DOHH2 (cell line): ENCODE measurements around the gene ZNF396.

Source experiments
- H3F3A ChIP-seq: fragments of 200-600 bp; sonication (generic), shearing (Covaris generic); 2 replicates; pipeline ENCODE4 v1.6.0; 2016; ENCODE audit warnings: antibody characterized with exemption, mild to moderate bottlenecking; ENCODE audit not compliant: control insufficient read depth, insufficient read depth
- H3K27ac ChIP-seq: fragments of 200-600 bp; sonication (generic); 2 replicates; pipeline ENCODE4 v1.5.1; 2014; ENCODE audit warnings: low read depth, mild to moderate bottlenecking, low read length, moderate library complexity
- H3K27me3 ChIP-seq: fragments of 200-600 bp; sonication (generic); 2 replicates; pipeline ENCODE4 v1.6.1; 2014; ENCODE audit warnings: mild to moderate bottlenecking, low read length, mixed read lengths; ENCODE audit not compliant: control insufficient read depth
- H3K36me3 ChIP-seq: fragments of 200-600 bp; sonication (generic); 2 replicates; pipeline ENCODE4 v1.6.1; 2014; ENCODE audit warnings: mild to moderate bottlenecking, low read length, moderate library complexity, mixed read lengths; ENCODE audit not compliant: control insufficient read depth
- H3K4me1 ChIP-seq: fragments of 200-600 bp; sonication (generic); 2 replicates; pipeline ENCODE4 v1.6.1; 2014; ENCODE audit warnings: mild to moderate bottlenecking, low read length, mixed read lengths; ENCODE audit not compliant: control insufficient read depth
- H3K4me2 ChIP-seq: fragments of 200-600 bp; sonication (generic); 2 replicates; pipeline ENCODE4 v1.6.0; 2014; ENCODE audit warnings: mild to moderate bottlenecking, low read length, moderate library complexity
- H3K4me3 ChIP-seq: fragments of 200-600 bp; sonication (generic); 2 replicates; pipeline ENCODE4 v1.5.1; 2014; ENCODE audit warnings: mild to moderate bottlenecking, low read length, mixed read lengths
- H3K79me2 ChIP-seq: fragments of 200-600 bp; sonication (generic); 2 replicates; pipeline ENCODE4 v1.6.1; 2014; ENCODE audit warnings: mild to moderate bottlenecking, low read length, mixed read lengths; ENCODE audit not compliant: control insufficient read depth
- H3K9me2 ChIP-seq: fragments of 200-600 bp; sonication (generic); replicated peaks from 2 replicates; pipeline ENCODE4 v1.6.1; 2014; ENCODE audit warnings: mild to moderate bottlenecking, low read length, mixed read lengths; ENCODE audit not compliant: control insufficient read depth
- H3K9me3 ChIP-seq: fragments of 200-600 bp; sonication (generic); 2 replicates; pipeline ENCODE4 v1.6.1; 2014; ENCODE audit warnings: antibody characterized with exemption, low read length, mixed read lengths; ENCODE audit not compliant: control insufficient read depth, insufficient read depth
- H4K20me1 ChIP-seq: fragments of 200-600 bp; sonication (generic); 2 replicates; pipeline ENCODE4 v1.6.0; 2014; ENCODE audit warnings: low read depth, mild to moderate bottlenecking, antibody characterized with exemption, low read length, moderate library complexity; ENCODE audit not compliant: control insufficient read depth, insufficient read depth
- CTCF ChIP-seq: fragments of 200-600 bp; sonication (generic); IDR thresholded peaks from one replicate; pipeline ENCODE4 v1.5.1; 2014; ENCODE audit warnings: antibody characterized with exemption, mild to moderate bottlenecking, low read depth, low read length; ENCODE audit not compliant: poor library complexity, severe bottlenecking
- EZH2phosphoT487 ChIP-seq: fragments of 200-600 bp; sonication (generic); IDR thresholded peaks from 2 replicates; pipeline ENCODE4 v1.6.1; 2017; ENCODE audit warnings: borderline replicate concordance, mild to moderate bottlenecking, antibody characterized with exemption, low read length, moderate library complexity, mixed read lengths

The ZNF396 gene

DNA sequence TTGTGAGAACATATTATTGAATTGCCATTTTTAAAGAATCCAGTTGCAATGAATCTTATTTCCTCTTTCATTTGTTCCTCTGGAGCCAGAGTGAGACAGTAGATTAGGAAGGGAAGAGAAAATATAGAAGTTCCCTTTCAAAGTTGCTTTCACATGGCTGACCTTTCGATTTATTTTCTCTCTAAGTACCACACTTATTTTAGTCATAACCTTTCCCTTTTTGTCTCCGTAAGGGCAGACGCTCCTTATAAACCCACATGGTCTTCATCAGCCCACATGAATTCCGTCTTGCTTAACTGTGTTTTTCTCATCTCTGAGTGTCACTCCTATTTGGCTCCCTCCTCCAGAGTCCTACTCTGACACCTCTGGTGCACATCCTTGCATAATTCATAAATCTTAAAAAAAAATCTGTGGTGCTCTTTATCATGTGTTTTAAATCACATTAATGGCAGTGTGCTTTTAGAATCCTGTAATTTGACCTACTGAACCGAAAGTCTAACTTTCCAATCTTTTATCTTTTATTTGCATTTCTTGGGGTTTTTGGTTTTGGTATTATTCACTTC, 38.5 kb upstream of the ZNF396 start:
- H3K4me2 ChIP-seq = peak overlapping the region; percentile 78
- no peaks in the 10 kb centered on the region for H4K20me1 ChIP-seq
- H3K27ac ChIP-seq = peak overlapping the region; percentile 99
- H3K4me1 ChIP-seq = peaks cover 61% of the 10 kb centered on the region
- H3F3A ChIP-seq = peaks cover 43% of the 10 kb centered on the region
- H3K79me2 ChIP-seq = peaks cover 9% of the 10 kb centered on the region
- TF ChIP-seq CTCF (no peak), EZH2phosphoT487 (no peak)
- no peaks in the 10 kb centered on the region for H3K9me2 ChIP-seq
- peaks cover 8% of the 10 kb centered on the region for H3K36me3 ChIP-seq
- H3K9me3 ChIP-seq = peaks cover 6% of the 10 kb centered on the region
- no peaks in the 10 kb centered on the region for H3K27me3 ChIP-seq
- H3K4me3 ChIP-seq = peak overlapping the region; percentile 65

- peak overlapping the region; percentile 63 for H3K4me3 ChIP-seq
- H3K9me2 ChIP-seq = no peaks in the 10 kb centered on the region
- peaks cover 84% of the 10 kb centered on the region for H3K4me1 ChIP-seq
- H3K36me3 ChIP-seq = peaks cover 8% of the 10 kb centered on the region
- H4K20me1 ChIP-seq = no peaks in the 10 kb centered on the region
- TF ChIP-seq CTCF (no peak), EZH2phosphoT487 (no peak)
- no peaks in the 10 kb centered on the region for H3K27me3 ChIP-seq
- peaks cover 59% of the 10 kb centered on the region for H3F3A ChIP-seq
- H3K4me2 ChIP-seq = peak overlapping the region; percentile 73
- H3K27ac ChIP-seq = peak overlapping the region; percentile 99
- H3K9me3 ChIP-seq = peaks cover 6% of the 10 kb centered on the region
- peaks cover 9% of the 10 kb centered on the region for H3K79me2 ChIP-seq
These were observed 36.0 kb upstream of the ZNF396 start for GRCh38 chr18:35413163-35413511.

DNA sequence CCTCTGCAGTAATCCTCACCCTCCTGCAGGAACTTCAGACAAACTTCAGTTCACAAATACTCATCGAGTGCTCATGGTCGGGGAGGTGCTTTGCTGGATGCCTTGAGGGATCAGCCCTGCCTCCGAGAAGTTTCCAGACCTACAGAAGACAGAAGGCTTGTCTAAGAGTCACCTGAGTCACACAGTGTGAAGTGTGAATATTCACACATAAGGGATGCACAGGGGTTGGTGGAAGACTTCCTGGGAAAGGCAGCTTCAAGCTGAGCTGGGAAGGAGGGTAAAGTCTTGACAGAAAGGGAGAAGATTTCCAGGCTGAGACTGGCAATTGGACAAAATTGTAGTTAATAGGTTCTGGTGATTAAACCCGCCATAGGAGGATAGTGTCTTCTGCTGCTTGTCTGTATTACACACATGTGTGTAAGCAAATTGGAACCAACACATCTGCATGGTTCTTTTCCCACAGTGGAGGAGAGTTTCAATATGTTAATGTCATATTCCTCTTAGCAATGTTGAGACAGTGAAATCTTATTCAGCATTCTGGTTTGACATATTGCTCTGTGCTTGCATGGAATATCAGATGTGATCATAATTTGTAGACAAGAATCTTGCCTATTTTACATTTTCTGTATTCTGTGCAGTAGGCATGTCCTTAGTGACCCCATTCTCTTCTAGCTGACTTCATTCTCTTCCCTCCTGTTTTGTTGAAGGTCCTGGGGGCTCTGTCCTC, 34.7 kb upstream of the ZNF396 start:
- Histone ChIP-seq H3K27ac (peak overlapping the region; percentile 99), H3K9me2 (no peaks in the 10 kb centered on the region), H3K4me2 (peak overlapping the region; percentile 73), H4K20me1 (no peaks in the 10 kb centered on the region), H3F3A (peaks cover 59% of the 10 kb centered on the region), H3K79me2 (peaks cover 9% of the 10 kb centered on the region), H3K4me1 (peaks cover 90% of the 10 kb centered on the region), H3K9me3 (no peaks in the 10 kb centered on the region), H3K27me3 (no peaks in the 10 kb centered on the region), H3K4me3 (peak overlapping the region; percentile 72), H3K36me3 (peaks cover 3% of the 10 kb centered on the region; the same call in 1 of the 2 replicates)
- no peak for TF ChIP-seq CTCF
- no peak for TF ChIP-seq EZH2phosphoT487
